Left renal cortex interstitium (tissue), 4 donors: ENCODE data around the gene XAB2. TPM values are rescaled to one million over a fixed set of nuclear protein-coding genes. Genes with fewer than 3 reads are reported as not detected.

Experiments
- DNase-seq, 4 donors: peaks; one replicate each; pipeline ENCODE4 v3.0.0-alpha.2; 2013; ENCODE audit warnings: low read depth in 4 of 4, low spot score in 2 of 4, missing footprints in 1 of 4
- polyA plus RNA-seq, 4 donors: library from polyadenylated mRNA; unstranded; fragments of 120-200 nt; gene quantifications; one replicate each; pipeline ENCODE4 v1.2.1, GENCODE V29; 2013; ENCODE audit not compliant: insufficient read length in 4 of 4

Gene XAB2
- polyA plus RNA-seq, 4 donors, result 31.4 to 47.9 (median 42.1) TPM

- no peak for DNase-seq
Observed at GRCh38 chr19:7636317-7636690, 7.0 kb upstream of the XAB2 start.

GRCh38 chr19:7635670-7636069 is 6.3 kb upstream of the XAB2 start:
- no peak for DNase-seq

GRCh38 chr19:7633698-7634097 is 4.4 kb upstream of the XAB2 start, which contains the start of gene PCP2:
Gene PCP2, minus strand, starts transcription at chr19:7633719. Its CDS starts 262 bp downstream, at chr19:7633457.
- DNase-seq, result no peak

- DNase-seq, result no peak
Observed at GRCh38 chr19:7632340-7633203, 3.2 kb upstream of the XAB2 start.

- no peak for DNase-seq
Observed at GRCh38 chr19:7631577-7631976, 2.2 kb upstream of the XAB2 start.

- no peak for DNase-seq
Observed at GRCh38 chr19:7628589-7629311, 595 bp downstream of the XAB2 start.

GRCh38 chr19:7627166-7627565 is 2.2 kb downstream of the XAB2 start:
- DNase-seq, result no peak

GRCh38 chr19:7625763-7626372 is 3.5 kb downstream of the XAB2 start:
- no peak for DNase-seq

- no peak for DNase-seq
Observed at GRCh38 chr19:7624810-7625209, 4.5 kb downstream of the XAB2 start.

- DNase-seq, result no peak
Observed at GRCh38 chr19:7623725-7624603, 5.4 kb downstream of the XAB2 start.

- no peak for DNase-seq
Observed at GRCh38 chr19:7622933-7623685, 6.2 kb downstream of the XAB2 start.

- DNase-seq, result no peak
Observed at GRCh38 chr19:7620442-7621412, 8.6 kb downstream of the XAB2 start.

- DNase-seq, result no peak
Observed at GRCh38 chr19:7619671-7620441, 9.5 kb downstream of the XAB2 start.

- DNase-seq, result no peak
Observed at GRCh38 chr19:7618771-7619510, 10.4 kb downstream of the XAB2 start.

GRCh38 chr19:7618348-7618747 is 11.0 kb downstream of the XAB2 start:
- no peak for DNase-seq

GRCh38 chr19:7617735-7618134 is 11.6 kb downstream of the XAB2 start:
- no peak for DNase-seq

GRCh38 chr19:7617172-7617571 is 12.2 kb downstream of the XAB2 start:
- no peak for DNase-seq
